SH-SY5Y (cell line): Measurements from ENCODE around the gene MGST2.

ENCODE experiments used
- GATA2 ChIP-seq: IDR thresholded peaks from 2 replicates; pipeline ENCODE4 v1.6.1; 2011; ENCODE audit warnings: mild to moderate bottlenecking, low read depth, low read length
- GATA3 ChIP-seq: IDR thresholded peaks from 2 replicates; pipeline ENCODE4 v1.6.1; 2011; ENCODE audit warnings: low read depth, mild to moderate bottlenecking, low read length, moderate library complexity

GRCh38 chr4:139740121-139740520, 74.5 kb downstream of the MGST2 start:
- TF ChIP-seq GATA3 (no peak), GATA2 (no peak)
